Naive B cell (primary cell): ENCODE results near the gene SLC26A11. TPM values are rescaled to one million over a fixed set of nuclear protein-coding genes. Genes with fewer than 3 reads are reported as not detected.

Source experiments
- ATAC-seq, 2 donors: fragments of 150-1000 bp; cut with Tn5 transposase; 2 replicates each; pipeline ENCODE4 v1.10.0; 2021; ENCODE audit warnings: low read depth in 2 of 2, mild to moderate bottlenecking in 2 of 2, moderate library complexity in 2 of 2
- DNase-seq: peaks from one replicate; pipeline ENCODE4 v3.0.0; 2022
- H3K27ac Mint-ChIP-seq, 6 donors: one replicate each; pipeline ENCODE4 v1.8.0; 2020 to 2022; ENCODE audit warnings: mild to moderate bottlenecking in 6 of 6, mixed read lengths in 6 of 6, moderate library complexity in 5 of 6, inconsistent platforms in 2 of 6
- H3K27me3 Mint-ChIP-seq, 3 donors: one replicate each; pipeline ENCODE4 v1.8.0; 2021 to 2022; ENCODE audit warnings: mixed read lengths in 3 of 3, mild to moderate bottlenecking in 1 of 3
- H3K36me3 Mint-ChIP-seq, 2 donors: one replicate each; pipeline ENCODE4 v1.8.0; 2020 to 2022; ENCODE audit warnings: mixed read lengths in 2 of 2, inconsistent platforms in 1 of 2, mild to moderate bottlenecking in 1 of 2
- H3K4me1 Mint-ChIP-seq, 3 donors: one replicate each; pipeline ENCODE4 v1.8.0; 2020 to 2022; ENCODE audit warnings: mixed read lengths in 3 of 3, inconsistent platforms in 1 of 3, mild to moderate bottlenecking in 1 of 3, moderate library complexity in 1 of 3
- H3K4me3 Mint-ChIP-seq, 8 donors: one replicate each; pipeline ENCODE4 v1.8.0; 2020 to 2022; ENCODE audit warnings: mild to moderate bottlenecking in 8 of 8, mixed read lengths in 8 of 8, moderate library complexity in 8 of 8, inconsistent platforms in 2 of 8
- H3K9me3 Mint-ChIP-seq, 7 donors: one replicate each; pipeline ENCODE4 v1.8.0; 2020 to 2022; ENCODE audit warnings: mixed read lengths in 7 of 7, mild to moderate bottlenecking in 5 of 7, inconsistent platforms in 2 of 7, moderate library complexity in 1 of 7
- polyA plus RNA-seq, 6 donors: library from polyadenylated mRNA; unstranded; fragments of 300-500 nt; fragmentation: Illumina TruSeq; gene quantifications; one replicate each; pipeline ENCODE4 v1.2.3, GENCODE V29; 2021; ENCODE audit warnings: low read depth in 6 of 6

The SLC26A11 gene
- 1 to 10 TPM; 1.6 to 9.5 (median 7.4) TPM for polyA plus RNA-seq

DNA sequence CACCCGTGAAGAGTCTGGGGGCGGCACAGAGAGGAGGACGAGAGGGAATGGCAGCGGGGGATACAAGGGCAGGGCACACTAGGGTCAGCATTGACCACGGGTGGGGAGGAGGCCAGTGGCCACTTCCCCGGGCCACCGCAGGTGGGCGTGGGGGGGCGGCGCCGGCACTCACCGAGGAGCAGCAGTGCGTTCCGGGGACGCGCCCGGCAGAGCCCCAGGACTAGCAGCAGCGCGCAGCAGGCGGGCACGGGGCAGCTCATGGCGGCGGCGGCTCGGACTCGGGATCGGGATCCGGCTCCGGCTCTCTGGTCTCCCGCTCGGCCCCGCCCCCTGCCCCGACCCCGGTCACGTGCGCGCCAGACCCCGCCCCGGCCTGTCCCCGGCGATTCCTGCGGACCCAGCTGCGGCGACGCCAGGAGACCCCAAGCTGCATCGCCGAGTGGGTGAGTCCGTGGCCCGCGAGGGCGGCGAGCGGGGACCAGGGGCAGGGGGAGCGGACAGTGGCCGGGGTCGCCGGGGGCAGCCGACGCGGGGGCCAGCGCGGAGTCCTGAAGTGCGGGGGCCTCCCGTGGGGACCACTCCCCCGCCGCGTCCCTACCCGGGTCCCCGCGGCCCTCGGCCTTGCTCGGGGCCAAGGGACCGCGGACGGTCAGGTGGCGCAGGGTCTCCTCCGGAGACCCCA is at the start of gene SLC26A11, which contains the start of gene SGSH:
TSS of gene SLC26A11 (plus strand) at position 374 of the 682 bp plus-strand sequence. CDS start 1,134 bp downstream, outside the sequence.
TSS of gene SGSH (minus strand) at position 280 of the 682 bp plus-strand sequence. CDS start at position 260, 20 bp downstream.
- H3K27me3 Mint-ChIP-seq: peaks cover 0 to 9% (median 7%) of the 10 kb centered on the region in 3 donors
- H3K4me1 Mint-ChIP-seq: peaks cover 21 to 28% (median 26%) of the 10 kb centered on the region in 3 donors
- peak within 1 kb of the TSS; percentile 93 to 100 (median 98) for H3K27ac Mint-ChIP-seq
- H3K4me3 Mint-ChIP-seq: peak within 1 kb of the TSS; percentile 90 to 98 (median 94)
- H3K9me3 Mint-ChIP-seq: no peaks in the 10 kb centered on the region
- DNase-seq: peak; percentile 50
- ATAC-seq: peak; percentile 45 to 51
- peaks cover 11 to 24% of the 10 kb centered on the region in 2 donors for H3K36me3 Mint-ChIP-seq

DNA sequence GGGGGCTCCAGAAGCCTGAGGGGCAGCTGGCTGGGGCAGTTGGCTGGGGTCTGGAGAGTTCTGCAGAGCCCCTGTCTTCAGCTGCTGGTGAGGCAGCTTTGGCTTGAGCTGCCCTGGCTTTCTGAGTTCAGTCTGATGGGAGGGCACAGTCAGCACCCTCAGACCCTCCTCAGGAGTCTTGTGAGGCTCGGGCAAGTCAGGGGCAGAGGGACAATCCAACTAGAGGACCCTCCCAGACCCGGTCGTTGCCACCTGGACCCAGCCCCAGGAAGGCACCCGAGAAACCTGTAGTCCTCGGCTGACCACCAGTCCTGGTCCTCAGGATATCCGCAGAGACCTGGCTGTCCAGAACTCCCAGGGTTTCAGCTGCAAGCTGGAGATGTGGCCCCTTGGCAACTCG is 48.5 kb upstream of the SLC26A11 start:
- H3K4me1 Mint-ChIP-seq: no peaks in the 10 kb centered on the region
- DNase-seq: no peak
- H3K4me3 Mint-ChIP-seq: no peak overlapping the region
- peaks cover 0 to 5% (median 0%) of the 10 kb centered on the region in 7 donors for H3K9me3 Mint-ChIP-seq
- no peak overlapping the region for H3K27ac Mint-ChIP-seq
- peaks cover 0 to 4% of the 10 kb centered on the region in 2 donors for H3K36me3 Mint-ChIP-seq
- peaks cover 0 to 9% (median 8%) of the 10 kb centered on the region in 3 donors for H3K27me3 Mint-ChIP-seq
- no peak for ATAC-seq

DNA sequence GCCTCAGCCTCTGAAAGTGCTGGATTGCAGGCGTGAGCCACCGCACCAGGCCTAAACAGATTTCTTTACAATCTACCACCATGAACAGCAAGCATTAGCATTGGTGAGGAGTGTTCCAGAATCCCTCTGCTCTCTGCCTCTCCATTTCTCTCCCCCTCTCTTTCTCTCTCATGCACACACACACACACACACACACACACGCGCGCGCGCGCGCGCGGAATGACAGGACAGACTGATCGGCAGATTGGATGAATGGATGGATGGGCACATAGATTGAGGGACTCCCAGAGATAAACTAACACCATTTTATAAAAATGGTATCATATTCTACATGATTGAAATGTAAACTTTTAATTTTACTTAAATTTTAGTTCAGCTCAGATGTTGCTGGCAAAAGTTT is 47.1 kb upstream of the SLC26A11 start:
- DNase-seq: no peak
- H3K36me3 Mint-ChIP-seq: peaks cover 0 to 4% of the 10 kb centered on the region in 2 donors
- H3K27ac Mint-ChIP-seq: no peak overlapping the region
- H3K4me1 Mint-ChIP-seq: no peaks in the 10 kb centered on the region
- no peak for ATAC-seq
- no peak overlapping the region for H3K4me3 Mint-ChIP-seq
- peaks cover 0 to 9% (median 8%) of the 10 kb centered on the region in 3 donors for H3K27me3 Mint-ChIP-seq
- H3K9me3 Mint-ChIP-seq: peaks cover 0 to 5% (median 0%) of the 10 kb centered on the region in 7 donors

DNA sequence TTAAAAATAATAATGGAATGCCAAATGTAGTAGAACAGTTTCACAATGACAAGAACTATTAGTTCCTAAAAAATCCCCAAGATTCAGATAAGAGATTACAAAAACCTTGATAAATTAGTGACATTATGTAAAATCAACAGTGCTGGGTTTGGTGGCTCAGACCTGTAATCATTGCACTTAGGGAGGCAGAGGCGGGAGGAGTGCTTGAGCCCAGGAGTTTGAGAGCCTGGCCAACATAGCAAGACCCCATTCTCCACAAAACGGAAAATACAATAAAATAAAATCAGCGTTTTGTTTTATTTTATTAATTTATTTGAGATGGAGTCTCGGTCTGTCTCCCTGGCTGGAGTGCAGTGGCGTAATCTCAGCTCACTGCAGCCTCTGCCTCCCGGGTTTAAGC is 46.3 kb upstream of the SLC26A11 start:
- DNase-seq (no peak), ATAC-seq (no peak)
- Mint-ChIP-seq H3K4me1 (no peaks in the 10 kb centered on the region), H3K4me3 (no peak overlapping the region), H3K27ac (no peak overlapping the region), H3K27me3 (peaks cover 0 to 9% (median 4%) of the 10 kb centered on the region in 3 donors), H3K9me3 (peaks cover 0 to 3% (median 0%) of the 10 kb centered on the region in 7 donors), H3K36me3 (peaks cover 0 to 3% of the 10 kb centered on the region in 2 donors)

DNA sequence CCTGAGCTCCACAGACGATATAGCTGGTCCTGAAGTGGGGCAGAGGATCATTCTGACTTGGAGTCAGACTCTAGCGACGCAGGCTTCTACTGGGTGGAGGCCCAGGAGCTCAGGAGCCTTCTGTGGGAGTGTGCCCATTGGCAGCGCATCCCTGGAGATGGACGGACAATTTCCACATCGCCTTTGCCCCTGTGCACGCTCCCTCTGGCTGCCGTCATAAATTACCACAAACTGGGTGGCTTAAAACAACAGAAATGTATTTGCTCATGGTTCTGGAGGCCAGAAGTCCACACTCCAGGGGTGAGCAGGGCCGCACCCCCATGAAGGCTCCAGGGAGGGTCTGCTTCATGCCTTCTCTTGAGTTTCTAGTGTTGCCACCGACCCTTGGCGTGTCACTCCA is 43.5 kb upstream of the SLC26A11 start:
- Mint-ChIP-seq H3K9me3 (no peaks in the 10 kb centered on the region), H3K4me1 (no peaks in the 10 kb centered on the region), H3K36me3 (no peaks in the 10 kb centered on the region), H3K27me3 (peaks cover 0 to 13% (median 6%) of the 10 kb centered on the region in 3 donors), H3K4me3 (peak overlapping the region in 1 of 8 donors; percentile 35), H3K27ac (no peak overlapping the region)
- ATAC-seq (no peak), DNase-seq (no peak)

DNA sequence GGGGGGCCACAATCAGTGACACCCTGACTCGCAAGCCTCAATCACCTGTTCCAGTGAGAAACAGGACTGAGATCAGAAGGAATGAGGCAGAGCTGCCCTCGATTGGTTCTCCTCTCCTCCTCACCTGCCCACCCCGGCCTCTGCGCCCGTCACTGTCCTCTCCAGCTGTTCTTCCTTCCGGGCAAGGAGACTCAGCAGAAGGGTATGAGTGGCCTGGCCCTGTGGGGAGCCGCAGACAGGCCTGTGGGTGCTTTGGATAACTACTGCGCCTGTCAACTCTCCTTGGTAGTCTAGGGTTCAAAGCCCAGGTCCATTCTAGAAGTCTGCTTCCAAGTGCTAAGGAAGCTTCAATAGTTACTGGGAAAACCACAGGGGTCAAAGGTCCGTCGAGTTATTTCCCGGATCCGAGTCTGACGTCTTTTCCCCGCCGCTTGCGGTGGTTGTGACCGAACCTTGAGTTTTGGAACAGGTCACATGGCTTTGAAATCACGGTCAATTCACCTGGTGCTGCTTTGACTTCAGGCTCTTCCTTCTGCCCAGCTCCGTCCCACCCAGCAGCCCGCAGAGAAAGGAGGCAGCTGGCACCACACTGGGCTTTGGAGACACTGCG is 42.1 kb upstream of the SLC26A11 start:
- ATAC-seq (no peak), DNase-seq (no peak)
- H3K4me1 Mint-ChIP-seq: no peaks in the 10 kb centered on the region
- no peak overlapping the region for H3K27ac Mint-ChIP-seq
- peaks cover 0 to 15% (median 11%) of the 10 kb centered on the region in 3 donors for H3K27me3 Mint-ChIP-seq
- no peaks in the 10 kb centered on the region for H3K36me3 Mint-ChIP-seq
- H3K4me3 Mint-ChIP-seq: no peak overlapping the region
- no peaks in the 10 kb centered on the region for H3K9me3 Mint-ChIP-seq

DNA sequence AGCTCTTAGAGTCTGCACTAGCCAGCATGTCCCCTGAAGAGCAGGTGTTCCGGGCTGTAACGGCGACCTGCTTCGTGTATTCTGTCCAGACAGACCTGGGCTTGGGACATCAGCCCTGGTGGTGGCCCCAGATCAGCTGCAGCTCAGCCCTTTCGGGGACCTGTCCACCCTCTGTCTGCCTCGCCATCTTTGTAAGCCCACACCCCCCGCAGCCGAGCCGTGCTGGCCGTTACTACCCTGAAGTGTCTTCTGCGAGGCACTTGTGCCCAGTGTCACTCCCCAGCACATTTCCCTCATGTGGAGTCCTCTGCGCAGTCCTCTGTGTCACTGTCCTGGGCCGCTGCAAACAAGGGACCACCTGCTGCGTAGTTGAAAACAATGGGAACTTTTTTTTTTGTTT is 40.0 kb upstream of the SLC26A11 start:
- no peak for ATAC-seq
- Mint-ChIP-seq H3K36me3 (no peaks in the 10 kb centered on the region), H3K9me3 (no peaks in the 10 kb centered on the region), H3K4me3 (no peak overlapping the region), H3K27ac (no peak overlapping the region), H3K27me3 (peaks cover 0 to 19% (median 11%) of the 10 kb centered on the region in 3 donors), H3K4me1 (no peaks in the 10 kb centered on the region)
- no peak for DNase-seq

DNA sequence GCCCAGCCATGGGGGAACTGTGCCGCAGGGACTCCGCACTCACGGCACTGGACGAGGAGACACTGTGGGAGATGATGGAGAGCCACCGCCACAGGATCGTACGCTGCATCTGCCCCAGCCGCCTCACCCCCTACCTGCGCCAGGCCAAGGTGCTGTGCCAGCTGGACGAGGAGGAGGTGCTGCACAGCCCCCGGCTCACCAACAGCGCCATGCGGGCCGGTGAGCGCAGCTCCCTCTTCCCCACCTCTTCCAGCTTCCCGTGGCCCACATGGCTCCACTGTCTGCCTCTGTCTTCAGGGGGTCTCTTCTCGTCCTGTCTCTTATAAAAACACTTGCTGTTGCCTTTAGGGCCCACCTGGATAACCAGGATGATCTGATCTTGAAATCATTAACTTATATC is 38.8 kb upstream of the SLC26A11 start:
- no peaks in the 10 kb centered on the region for H3K36me3 Mint-ChIP-seq
- H3K27ac Mint-ChIP-seq: no peak overlapping the region
- H3K4me1 Mint-ChIP-seq: no peaks in the 10 kb centered on the region
- DNase-seq (no peak), ATAC-seq (no peak)
- H3K27me3 Mint-ChIP-seq: peaks cover 0 to 15% (median 11%) of the 10 kb centered on the region in 3 donors
- H3K9me3 Mint-ChIP-seq: no peaks in the 10 kb centered on the region
- no peak overlapping the region for H3K4me3 Mint-ChIP-seq

DNA sequence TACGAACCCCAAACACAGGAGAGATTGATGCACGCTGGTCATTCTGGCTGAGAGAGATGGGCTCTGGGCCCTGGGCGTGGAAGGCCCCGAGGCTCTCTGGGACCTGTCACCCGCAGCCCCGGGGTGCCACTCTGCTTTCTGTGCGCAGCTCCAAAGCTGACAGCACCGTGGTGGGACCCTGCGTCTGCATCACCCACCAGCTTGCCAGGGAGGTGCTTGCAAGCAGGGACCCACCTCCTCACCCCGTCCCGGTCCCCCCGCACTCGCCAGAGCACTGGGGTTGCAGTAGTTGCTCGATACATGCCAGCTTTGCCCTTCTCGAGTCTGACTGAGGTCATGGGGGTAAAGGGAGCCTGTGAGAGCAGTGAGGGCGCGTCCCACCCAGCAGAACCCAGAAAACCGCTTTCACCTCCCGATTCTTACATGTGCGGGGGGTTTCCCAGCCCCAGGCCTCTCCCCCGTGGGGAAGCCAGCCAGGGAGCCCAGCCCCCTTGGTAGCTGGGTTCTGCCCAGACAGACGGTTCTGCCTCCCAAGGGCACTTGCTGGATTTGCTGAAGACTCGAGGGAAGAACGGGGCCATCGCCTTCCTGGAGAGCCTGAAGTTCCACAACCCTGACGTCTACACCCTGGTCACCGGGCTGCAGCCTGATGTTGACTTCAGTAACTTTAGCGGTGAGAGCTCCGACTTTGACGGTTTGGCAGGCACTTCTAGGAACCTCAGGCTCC is 37.9 kb upstream of the SLC26A11 start:
- Mint-ChIP-seq H3K4me3 (no peak overlapping the region), H3K27me3 (peaks cover 0 to 15% (median 11%) of the 10 kb centered on the region in 3 donors)
- no peak for ATAC-seq

DNA sequence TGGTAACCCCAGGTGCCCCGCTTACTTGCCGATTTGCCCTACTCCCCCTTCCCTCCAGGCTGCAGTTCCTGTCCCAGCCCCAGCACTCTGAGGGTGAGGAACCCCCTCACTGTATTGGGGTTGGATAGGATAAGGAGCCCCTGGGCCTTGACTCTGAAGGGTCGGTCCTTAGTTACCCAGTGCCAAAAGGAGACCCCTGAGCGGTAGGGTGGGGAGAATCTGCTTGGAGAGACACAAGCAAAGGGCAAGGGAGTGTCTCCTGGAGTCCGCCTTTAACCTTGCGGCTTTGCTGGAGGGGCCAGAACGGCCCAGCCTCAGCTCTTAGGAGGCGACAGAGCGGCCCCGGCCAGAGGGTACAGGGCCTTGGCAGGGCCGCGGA is 37.4 kb upstream of the SLC26A11 start:
- DNase-seq (no peak), ATAC-seq (no peak)
- Mint-ChIP-seq H3K4me3 (peak overlapping the region in 1 of 8 donors; percentile 47), H3K27me3 (peaks cover 0 to 15% (median 11%) of the 10 kb centered on the region in 3 donors), H3K9me3 (no peaks in the 10 kb centered on the region), H3K4me1 (no peaks in the 10 kb centered on the region), H3K27ac (no peak overlapping the region), H3K36me3 (no peaks in the 10 kb centered on the region)

More for the DNA sequence above, 37.9 kb upstream of the SLC26A11 start:
- Mint-ChIP-seq H3K27ac (no peak overlapping the region), H3K36me3 (no peaks in the 10 kb centered on the region), H3K9me3 (no peaks in the 10 kb centered on the region), H3K4me1 (no peaks in the 10 kb centered on the region)
- no peak for DNase-seq

DNA sequence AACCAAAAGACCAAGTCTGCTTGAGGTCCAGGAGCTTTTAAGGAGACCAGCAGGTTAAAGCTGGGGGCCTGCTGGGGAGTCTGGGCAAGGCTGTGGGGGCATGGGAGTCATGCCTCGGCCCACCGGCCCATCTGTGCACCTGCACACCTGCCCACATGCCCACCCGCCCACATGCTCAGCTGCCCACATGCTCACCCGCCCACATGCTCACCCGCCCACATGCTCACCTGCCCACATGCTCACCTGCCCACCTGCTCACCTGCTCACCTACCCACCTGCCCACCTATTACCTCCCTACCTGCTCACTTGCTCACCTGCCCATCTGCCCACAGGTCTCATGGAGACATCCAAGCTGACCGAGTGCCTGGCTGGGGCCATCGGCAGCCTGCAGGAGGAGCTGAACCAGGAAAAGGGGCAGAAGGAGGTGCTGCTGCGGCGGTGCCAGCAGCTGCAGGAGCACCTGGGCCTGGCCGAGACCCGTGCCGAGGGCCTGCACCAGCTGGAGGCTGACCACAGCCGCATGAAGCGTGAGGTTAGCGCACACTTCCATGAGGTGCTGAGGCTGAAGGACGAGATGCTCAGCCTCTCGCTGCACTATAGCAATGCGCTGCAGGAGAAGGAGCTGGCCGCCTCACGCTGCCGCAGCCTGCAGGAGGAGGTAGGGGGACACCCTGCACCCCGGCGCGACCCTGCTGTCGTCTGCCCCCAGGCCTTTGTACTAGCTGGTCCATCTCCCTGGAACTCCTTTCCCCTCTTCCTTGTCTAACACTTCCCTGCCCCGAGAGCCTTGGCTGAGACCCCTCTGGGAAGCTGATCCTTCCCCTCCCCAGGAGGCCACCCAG is 36.4 kb upstream of the SLC26A11 start:
- Mint-ChIP-seq H3K9me3 (no peaks in the 10 kb centered on the region), H3K36me3 (no peaks in the 10 kb centered on the region), H3K27ac (no peak overlapping the region), H3K27me3 (peaks cover 0 to 15% (median 11%) of the 10 kb centered on the region in 3 donors), H3K4me3 (no peak overlapping the region), H3K4me1 (no peaks in the 10 kb centered on the region)
- ATAC-seq (no peak), DNase-seq (no peak)

DNA sequence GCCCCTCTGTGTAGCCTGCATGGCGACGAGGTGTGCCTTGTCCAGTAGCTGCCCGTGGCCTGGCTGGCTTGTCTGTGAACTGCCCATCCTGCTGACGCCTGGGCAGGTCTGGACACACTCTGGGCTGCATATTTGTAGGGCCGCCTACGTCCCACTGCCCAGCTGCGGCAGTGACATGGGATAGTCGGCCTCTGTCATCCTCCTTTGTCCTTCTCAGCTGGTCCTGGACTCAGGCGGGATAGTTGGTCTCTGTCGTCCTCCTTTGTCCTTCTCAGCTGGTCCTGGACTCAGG is 35.9 kb upstream of the SLC26A11 start:
- no peak overlapping the region for H3K27ac Mint-ChIP-seq
- ATAC-seq: no peak
- no peak for DNase-seq
- peaks cover 0 to 15% (median 11%) of the 10 kb centered on the region in 3 donors for H3K27me3 Mint-ChIP-seq
- no peaks in the 10 kb centered on the region for H3K9me3 Mint-ChIP-seq
- H3K4me3 Mint-ChIP-seq: no peak overlapping the region
- no peaks in the 10 kb centered on the region for H3K4me1 Mint-ChIP-seq
- no peaks in the 10 kb centered on the region for H3K36me3 Mint-ChIP-seq

DNA sequence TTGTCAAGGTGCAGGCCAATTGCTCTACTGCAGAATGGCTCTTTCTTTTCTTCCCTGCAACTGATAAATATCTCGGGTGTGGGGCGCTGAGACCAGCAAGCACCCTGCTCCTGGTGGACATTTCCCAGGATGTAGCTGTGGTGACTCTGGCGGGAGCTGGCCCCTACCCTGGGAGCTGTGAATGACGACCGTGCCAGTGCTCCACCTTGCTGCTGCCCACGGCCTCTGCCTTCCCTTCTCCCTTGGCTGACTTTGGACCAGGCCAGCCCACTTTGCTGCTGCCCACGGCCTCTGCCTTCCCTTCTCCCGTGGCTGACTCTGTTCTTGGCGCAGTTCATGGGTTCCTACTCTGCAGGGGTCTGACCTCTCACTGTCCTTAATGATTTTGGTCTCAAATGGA is 34.3 kb upstream of the SLC26A11 start:
- Mint-ChIP-seq H3K4me3 (no peak overlapping the region), H3K27ac (peak overlapping the region in 2 of 6 donors; percentile 4 to 60), H3K36me3 (no peaks in the 10 kb centered on the region), H3K27me3 (peaks cover 0 to 22% (median 20%) of the 10 kb centered on the region in 3 donors), H3K4me1 (no peaks in the 10 kb centered on the region), H3K9me3 (no peaks in the 10 kb centered on the region)
- no peak for ATAC-seq
- DNase-seq: no peak
